Measurements from ENCODE around the gene PHACTR3. TPM values are rescaled to one million over a fixed set of nuclear protein-coding genes. Genes with fewer than 3 reads are reported as not detected.
A peak's percentile ranks its signal among the peaks of the same experiment; 100 is the strongest.

The PHACTR3 gene
- total and polyA plus RNA-seq, 4 donors, result 0.14 to 0.42 (median 0.17) TPM

DNA sequence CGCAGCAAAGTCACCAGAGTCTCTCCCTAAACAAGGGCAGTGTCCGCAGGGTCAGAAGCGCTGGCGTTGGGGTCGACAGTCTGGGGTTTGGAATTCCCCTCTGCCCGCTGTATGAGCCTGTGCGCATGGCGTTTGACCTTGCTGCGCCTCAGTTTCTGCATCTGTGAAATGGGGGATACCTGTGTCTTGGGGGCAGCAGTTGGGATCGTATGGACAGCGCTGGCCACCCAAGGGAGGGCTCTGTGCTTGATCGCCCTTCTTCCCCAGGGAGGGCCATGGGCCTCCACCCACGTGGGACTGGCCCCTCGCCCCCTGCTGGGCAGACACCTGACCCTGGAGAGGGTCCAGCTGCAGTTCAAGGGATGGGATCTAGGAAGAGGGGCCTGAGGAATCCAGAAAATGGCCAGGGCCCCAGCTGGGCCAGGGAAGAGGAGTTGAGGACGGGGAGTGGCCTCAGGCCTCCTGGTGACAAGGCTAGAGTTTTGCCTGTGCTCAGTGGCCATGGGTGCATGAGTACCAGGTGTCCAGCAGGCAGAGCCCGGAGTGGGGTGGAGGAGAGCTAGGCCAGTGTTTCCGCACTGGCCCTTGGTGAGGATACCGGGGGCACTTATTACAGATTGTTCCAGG lies 26.4 kb upstream of the PHACTR3 start:
- peaks cover 0 to 9% (median 4%) of the 10 kb centered on the region in 4 donors for H3K27me3 ChIP-seq (ENCODE audit: control insufficient read depth in 4 of 4, insufficient read depth in 4 of 4, low read length in 3 of 4)
- H3K27ac ChIP-seq (ENCODE audit: low read depth in 1 of 2, low read length in 2 of 2), result no peak overlapping the region
- WGBS, result 47% methylated on average over 18 of the region's 18 CpGs
- H3K9ac ChIP-seq (ENCODE audit: low read depth in 1 of 2, low read length in 2 of 2), result no peak overlapping the region
- TF ChIP-seq, protein P1, sequence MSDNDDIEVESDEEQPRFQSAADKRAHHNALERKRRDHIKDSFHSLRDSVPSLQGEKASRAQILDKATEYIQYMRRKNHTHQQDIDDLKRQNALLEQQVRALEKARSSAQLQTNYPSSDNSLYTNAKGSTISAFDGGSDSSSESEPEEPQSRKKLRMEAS (IDR thresholded peaks at IDR 0.05), result no peak
- peak; percentile 57 to 73 for TF ChIP-seq RXRA (IDR thresholded peaks at IDR 0.05)
- no peak for TF ChIP-seq EGR1 (IDR thresholded peaks at IDR 0.05; ENCODE audit: low read depth in 2 of 2)
- no peak for DNase-seq (ENCODE audit: low spot score)
- H3K36me3 ChIP-seq (ENCODE audit: control insufficient read depth in 4 of 4, insufficient read depth in 3 of 4, low read depth in 1 of 4, low read length in 3 of 4), result no peaks in the 10 kb centered on the region
- no peaks in the 10 kb centered on the region for H3K4me1 ChIP-seq (ENCODE audit: control insufficient read depth in 4 of 4, insufficient read depth in 4 of 4, low read length in 3 of 4)
- H3K4me3 ChIP-seq (ENCODE audit: low read depth in 1 of 3, low read length in 3 of 3), result peak overlapping the region in 1 of 3 donors; percentile 18
- no peaks in the 10 kb centered on the region for H3K9me3 ChIP-seq (ENCODE audit: control insufficient read depth in 4 of 4, low read length in 3 of 4)

DNA sequence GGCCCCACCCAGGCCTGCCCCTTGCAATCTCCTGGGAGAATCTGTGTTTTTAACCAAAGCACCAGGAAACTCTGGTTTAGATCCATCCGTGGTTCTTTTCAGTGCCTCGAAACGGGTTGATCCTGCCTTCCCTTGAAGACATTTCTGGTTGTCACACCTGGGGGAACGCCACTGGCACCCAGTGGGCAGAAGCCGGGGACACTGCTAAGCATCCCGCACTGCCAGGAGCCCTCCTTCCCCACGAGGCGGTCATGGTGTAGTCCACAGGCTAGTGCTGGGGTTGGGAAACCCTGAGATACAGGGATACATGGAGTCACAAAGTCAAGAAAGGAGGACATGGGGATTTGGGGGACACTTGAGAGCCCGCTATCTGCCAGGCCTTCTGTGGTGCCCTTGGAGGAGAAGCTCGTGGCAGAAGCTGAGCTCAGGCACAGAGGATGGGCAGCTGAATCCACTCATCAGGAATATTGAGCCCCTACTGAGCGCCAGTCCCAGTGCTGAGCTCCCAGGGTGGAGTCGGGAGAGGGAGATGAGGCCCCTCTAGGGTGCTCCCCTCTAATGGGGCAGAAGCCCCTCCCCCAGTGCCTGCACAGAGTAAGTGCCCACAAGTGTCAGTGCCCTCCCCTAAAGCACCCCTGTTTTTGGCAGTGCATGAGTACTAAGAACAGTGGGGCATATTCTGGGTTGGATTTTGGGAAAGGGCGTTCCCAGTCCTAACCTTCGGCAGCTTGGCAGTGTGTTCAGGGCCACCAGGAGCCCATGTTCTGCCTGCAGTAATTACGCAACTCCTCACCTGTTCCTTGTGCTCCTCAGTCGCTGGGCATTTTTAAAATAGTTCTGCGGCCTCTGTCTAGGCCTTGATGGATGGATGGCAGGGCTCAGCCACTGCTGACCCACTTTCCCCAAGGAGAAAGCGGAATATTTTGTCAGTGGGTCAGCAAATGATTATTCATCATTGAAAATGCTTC lies 25.6 kb upstream of the PHACTR3 start:
- Histone ChIP-seq H3K9ac (ENCODE audit: low read depth in 1 of 2, low read length in 2 of 2) (no peak overlapping the region), H3K27ac (ENCODE audit: low read depth in 1 of 2, low read length in 2 of 2) (no peak overlapping the region), H3K4me3 (ENCODE audit: low read depth in 1 of 3, low read length in 3 of 3) (no peak overlapping the region), H3K4me1 (ENCODE audit: control insufficient read depth in 4 of 4, insufficient read depth in 4 of 4, low read length in 3 of 4) (no peaks in the 10 kb centered on the region), H3K27me3 (ENCODE audit: control insufficient read depth in 4 of 4, insufficient read depth in 4 of 4, low read length in 3 of 4) (peaks cover 0 to 9% (median 4%) of the 10 kb centered on the region in 4 donors), H3K9me3 (ENCODE audit: control insufficient read depth in 4 of 4, low read length in 3 of 4) (no peaks in the 10 kb centered on the region), H3K36me3 (ENCODE audit: control insufficient read depth in 4 of 4, insufficient read depth in 3 of 4, low read depth in 1 of 4, low read length in 3 of 4) (no peaks in the 10 kb centered on the region)
- WGBS, result 78% methylated on average over 18 of the region's 18 CpGs
- no peak for TF ChIP-seq FOXA1 (IDR thresholded peaks at IDR 0.05)
- no peak for TF ChIP-seq EGR1 (IDR thresholded peaks at IDR 0.05; ENCODE audit: low read depth in 2 of 2)
- TF ChIP-seq SP1 (IDR thresholded peaks at IDR 0.05), result no peak
- no peak for TF ChIP-seq GABPA (IDR thresholded peaks at IDR 0.05 in 1 of 2, conservative IDR thresholded peaks at IDR 0.05 in 1 of 2)
- TF ChIP-seq, protein P2, sequence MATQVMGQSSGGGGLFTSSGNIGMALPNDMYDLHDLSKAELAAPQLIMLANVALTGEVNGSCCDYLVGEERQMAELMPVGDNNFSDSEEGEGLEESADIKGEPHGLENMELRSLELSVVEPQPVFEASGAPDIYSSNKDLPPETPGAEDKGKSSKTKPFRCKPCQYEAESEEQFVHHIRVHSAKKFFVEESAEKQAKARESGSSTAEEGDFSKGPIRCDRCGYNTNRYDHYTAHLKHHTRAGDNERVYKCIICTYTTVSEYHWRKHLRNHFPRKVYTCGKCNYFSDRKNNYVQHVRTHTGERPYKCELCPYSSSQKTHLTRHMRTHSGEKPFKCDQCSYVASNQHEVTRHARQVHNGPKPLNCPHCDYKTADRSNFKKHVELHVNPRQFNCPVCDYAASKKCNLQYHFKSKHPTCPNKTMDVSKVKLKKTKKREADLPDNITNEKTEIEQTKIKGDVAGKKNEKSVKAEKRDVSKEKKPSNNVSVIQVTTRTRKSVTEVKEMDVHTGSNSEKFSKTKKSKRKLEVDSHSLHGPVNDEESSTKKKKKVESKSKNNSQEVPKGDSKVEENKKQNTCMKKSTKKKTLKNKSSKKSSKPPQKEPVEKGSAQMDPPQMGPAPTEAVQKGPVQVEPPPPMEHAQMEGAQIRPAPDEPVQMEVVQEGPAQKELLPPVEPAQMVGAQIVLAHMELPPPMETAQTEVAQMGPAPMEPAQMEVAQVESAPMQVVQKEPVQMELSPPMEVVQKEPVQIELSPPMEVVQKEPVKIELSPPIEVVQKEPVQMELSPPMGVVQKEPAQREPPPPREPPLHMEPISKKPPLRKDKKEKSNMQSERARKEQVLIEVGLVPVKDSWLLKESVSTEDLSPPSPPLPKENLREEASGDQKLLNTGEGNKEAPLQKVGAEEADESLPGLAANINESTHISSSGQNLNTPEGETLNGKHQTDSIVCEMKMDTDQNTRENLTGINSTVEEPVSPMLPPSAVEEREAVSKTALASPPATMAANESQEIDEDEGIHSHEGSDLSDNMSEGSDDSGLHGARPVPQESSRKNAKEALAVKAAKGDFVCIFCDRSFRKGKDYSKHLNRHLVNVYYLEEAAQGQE (IDR thresholded peaks at IDR 0.05), result no peak
- TF ChIP-seq, protein P3, sequence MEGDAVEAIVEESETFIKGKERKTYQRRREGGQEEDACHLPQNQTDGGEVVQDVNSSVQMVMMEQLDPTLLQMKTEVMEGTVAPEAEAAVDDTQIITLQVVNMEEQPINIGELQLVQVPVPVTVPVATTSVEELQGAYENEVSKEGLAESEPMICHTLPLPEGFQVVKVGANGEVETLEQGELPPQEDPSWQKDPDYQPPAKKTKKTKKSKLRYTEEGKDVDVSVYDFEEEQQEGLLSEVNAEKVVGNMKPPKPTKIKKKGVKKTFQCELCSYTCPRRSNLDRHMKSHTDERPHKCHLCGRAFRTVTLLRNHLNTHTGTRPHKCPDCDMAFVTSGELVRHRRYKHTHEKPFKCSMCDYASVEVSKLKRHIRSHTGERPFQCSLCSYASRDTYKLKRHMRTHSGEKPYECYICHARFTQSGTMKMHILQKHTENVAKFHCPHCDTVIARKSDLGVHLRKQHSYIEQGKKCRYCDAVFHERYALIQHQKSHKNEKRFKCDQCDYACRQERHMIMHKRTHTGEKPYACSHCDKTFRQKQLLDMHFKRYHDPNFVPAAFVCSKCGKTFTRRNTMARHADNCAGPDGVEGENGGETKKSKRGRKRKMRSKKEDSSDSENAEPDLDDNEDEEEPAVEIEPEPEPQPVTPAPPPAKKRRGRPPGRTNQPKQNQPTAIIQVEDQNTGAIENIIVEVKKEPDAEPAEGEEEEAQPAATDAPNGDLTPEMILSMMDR (IDR thresholded peaks at IDR 0.05; ENCODE audit: low read depth, low read length, missing input control), result no peak
- no peak for TF ChIP-seq NR2F2 (IDR thresholded peaks at IDR 0.05)
- TF ChIP-seq, protein P1 (IDR thresholded peaks at IDR 0.05), result no peak
- no peak for TF ChIP-seq RXRA (IDR thresholded peaks at IDR 0.05)
- no peak for TF ChIP-seq HNF4G (IDR thresholded peaks at IDR 0.05)
- no peak for TF ChIP-seq TAF1 (conservative IDR thresholded peaks at IDR 0.05)
- no peak for DNase-seq (ENCODE audit: low spot score)

All from liver (tissue), 9 donors.